Right ventricle myocardium inferior (tissue), 1 donor: ENCODE data around the gene MTERF4. TPM values are rescaled to one million over a fixed set of nuclear protein-coding genes. Genes with fewer than 3 reads are reported as not detected.

Source experiments
- ATAC-seq: fragments of 200-7000 bp; cut with Tn5 transposase; one replicate; pipeline ENCODE4 v1.9.1; 2020; ENCODE audit warnings: mild to moderate bottlenecking, moderate library complexity
- DNase-seq: peaks from one replicate; pipeline ENCODE4 v3.0.0; 2021; ENCODE audit errors: missing footprints
- intact Hi-C: fragments of 100-400 bp; cut with DNase I; formaldehyde crosslinking; loops from one replicate; pipeline ENCODE4 v1.11.0; 2022
- total RNA-seq: library from RNA; stranded (reverse); fragmentation: NEBNext Ultra II Directional; extraction: Animal tissue kit (Norgen Biotek cat#: 25700); gene quantifications from one replicate; pipeline ENCODE4 v1.2.1, GENCODE V29; 2021
- donor health status: DM: no; HTN: yes; CAD: no; lungs with severe emphysema.

MTERF4 gene
- total RNA-seq, 1 donor from 2014 or later = 23.0 TPM

DNA sequence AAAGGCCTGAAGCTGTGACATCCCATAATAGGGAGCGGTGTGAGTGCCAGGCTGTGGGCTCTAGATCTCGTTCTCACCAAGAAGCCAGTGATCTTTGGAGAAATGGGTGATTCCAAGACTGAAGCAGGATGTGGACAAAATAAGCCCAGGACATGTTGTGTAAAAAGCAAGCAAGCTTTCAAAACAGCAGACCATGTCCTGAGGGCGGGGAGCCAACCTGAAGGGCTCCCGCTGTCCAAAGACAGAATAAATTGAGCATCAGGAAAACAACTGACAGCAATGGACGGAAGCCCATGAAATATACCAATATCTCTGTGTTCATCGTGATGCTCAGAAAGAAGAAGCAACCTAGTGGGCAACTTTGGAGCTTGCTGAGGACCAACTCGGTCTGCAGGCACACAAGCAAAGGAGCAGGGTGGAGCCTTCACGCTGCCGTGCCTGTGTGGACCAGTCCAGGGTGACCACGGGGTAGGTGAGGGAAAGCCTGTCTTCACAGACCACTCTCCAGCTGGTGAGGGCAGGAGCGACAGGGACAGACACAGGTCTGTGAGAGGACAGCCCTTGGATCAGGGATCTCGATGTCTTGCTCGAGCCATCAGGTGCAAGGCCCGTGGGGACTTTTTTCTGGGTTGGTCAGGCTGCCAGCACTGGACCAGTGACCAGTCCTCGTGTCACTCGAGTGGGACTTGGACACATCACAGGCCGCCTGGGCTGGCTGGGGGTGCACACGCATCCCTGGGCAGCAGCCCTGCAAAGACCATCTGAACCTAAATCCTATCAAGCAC is 21.5 kb downstream of the MTERF4 start:
- ATAC-seq = no peak
- intact Hi-C loops = loop anchor here (10.0 kb wide), 1 partner anchor 226 kb away; no protein-coding TSS in a partner anchor
- DNase-seq = no peak

DNA sequence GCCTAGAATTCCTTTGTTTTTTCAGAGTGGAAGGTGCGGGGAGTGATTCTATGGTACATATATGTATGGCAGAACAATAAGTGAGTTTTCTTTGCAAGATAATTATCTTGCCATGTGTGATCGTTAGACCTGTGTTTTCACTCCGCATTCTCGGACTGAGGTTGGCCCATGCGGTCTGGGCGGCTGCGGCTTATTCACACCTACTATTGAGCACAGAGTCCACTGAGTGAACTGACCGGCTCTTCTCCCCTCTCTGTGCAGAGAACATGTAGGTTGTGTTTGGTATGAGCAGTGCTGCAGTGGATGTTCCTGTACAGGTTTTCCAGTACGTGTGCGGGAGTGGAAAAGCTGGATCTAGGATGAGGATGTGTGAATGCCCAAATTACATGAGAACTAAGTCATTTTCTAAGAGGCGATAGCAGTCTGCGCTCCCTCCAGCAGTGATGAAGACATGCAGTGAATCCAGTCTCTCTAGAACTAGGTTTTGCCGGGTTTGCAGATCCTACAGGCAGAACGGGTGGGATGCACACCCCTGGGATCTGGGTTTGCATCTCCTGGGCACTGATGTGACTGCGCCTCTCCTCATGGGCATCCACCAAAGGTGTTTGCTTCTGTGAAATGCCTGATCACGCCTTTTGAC is 27.1 kb downstream of the MTERF4 start:
- intact Hi-C loops = no loop called here
- DNase-seq = no peak
- ATAC-seq = no peak

DNA sequence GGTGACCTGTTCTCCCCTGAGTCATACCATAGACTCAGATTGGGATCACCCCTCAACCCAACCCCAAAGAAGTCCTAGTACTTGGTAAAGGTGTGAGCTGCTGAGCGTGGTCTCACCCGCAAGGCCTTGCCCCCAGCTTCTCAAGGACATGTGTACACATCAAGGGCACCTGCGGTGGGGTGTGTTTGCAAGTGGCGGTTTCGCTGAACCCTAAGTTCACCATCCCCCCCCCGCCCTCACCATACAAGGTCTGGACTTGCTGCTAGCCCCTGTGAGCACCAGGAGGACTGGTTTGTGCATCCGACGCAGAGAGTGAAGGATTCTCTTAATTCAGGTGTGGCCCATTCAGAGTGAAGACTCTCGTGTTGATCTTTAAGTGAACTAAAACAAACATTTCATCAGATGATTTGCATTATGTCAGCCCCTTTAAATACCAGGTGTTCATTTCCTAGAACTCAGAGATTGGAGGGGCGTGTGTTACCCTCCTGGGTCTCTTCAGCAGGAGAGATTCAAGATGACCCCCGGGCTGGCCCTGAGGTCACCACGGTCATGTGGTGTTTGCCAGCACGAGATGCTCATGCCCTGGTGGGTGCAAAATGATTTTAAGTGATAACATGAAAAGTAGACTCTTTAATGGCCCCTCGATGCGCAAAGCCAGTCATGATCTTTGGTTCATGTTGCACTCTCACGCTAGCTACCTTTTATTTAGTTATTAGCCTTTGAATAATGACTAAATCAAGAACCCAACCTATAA is 27.8 kb downstream of the MTERF4 start:
- ATAC-seq (no peak), DNase-seq (no peak)
- intact Hi-C loops = no loop called here

- ATAC-seq (no peak), DNase-seq (no peak)
- intact Hi-C loops = no loop called here
These were observed 28.7 kb downstream of the MTERF4 start for GRCh38 chr2:241073166-241074064.

DNA sequence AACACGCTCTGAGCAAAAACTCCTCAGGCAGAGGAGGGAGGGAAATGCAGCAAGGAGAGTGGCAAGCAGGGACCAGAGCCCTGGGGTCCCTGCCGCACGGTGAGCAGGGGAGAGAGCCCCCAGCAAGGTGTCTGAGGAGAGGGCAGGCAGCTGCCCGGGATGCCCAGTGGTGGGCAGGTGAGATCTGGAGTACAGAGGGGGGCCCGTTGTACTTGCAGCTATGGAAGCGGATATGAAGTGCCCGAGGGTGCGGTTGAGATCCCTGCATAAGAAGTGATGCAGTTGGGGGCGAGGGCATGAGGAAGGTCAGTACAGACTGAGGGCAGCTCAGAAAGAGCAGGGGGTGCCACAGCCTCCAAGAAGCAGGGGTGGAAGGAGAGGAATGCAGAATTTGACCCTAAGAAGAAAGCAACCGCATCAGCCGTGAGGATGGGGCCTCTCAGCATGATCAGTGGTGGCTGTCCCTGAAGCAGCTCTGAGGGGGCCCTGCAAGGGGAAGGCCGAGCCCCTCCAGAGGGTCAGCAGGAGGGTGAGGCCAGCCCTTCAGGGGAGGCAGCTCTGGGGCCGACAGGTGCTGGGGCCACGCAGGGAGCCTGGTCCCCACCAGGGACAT is 29.4 kb downstream of the MTERF4 start:
- DNase-seq (no peak), ATAC-seq (no peak)
- intact Hi-C loops = no loop called here

GRCh38 chr2:241072151-241072550 is 29.9 kb downstream of the MTERF4 start:
- no peak for DNase-seq
- ATAC-seq = no peak
- intact Hi-C loops = no loop called here

GRCh38 chr2:241071677-241072111 is 30.4 kb downstream of the MTERF4 start:
- ATAC-seq = no peak
- intact Hi-C loops = no loop called here
- DNase-seq = no peak

DNA sequence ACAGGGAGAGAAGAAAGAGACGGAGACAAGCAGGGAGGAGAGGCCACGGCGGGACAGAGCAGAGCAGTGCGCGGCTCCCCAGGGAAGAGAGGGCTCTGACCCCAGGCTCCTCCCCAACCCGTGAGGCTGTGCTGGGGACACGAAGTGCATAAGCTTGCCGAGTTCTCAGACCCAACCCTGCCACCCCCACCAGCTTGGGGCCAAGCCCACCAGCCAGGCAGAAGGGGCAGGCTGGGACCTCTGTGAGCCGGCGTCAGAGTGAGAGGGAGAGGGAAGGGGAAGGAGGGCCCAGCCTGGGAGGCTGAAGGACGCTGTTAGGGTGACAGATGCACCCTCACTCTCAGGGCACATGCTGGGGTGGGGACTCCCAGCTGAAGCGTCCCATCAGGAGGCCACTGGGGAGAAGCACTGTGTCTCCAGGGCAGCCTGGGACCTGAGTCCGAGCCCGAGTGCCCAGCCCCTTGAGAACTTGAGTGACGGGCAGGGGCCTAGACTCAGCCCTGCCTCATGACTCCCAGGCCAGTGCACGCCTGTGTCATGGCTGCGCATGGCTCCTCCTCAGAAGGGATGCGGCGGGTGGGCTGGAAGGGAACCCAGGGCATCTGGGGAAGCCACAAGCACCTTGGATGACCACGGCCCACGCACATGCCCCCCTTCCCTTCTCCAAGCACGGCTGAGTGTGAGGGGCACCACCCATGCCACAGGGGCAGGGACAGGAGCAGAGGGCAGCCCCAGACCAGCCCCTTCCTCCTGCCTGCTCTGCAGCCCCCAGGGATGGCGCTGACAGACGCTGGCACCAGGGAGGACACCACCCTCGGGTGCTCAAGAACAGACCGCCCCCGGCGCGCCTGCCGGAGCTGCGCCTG is 31.0 kb downstream of the MTERF4 start:
- DNase-seq (no peak), ATAC-seq (no peak)
- intact Hi-C loops = no loop called here

GRCh38 chr2:241070361-241070760 is 31.7 kb downstream of the MTERF4 start:
- ATAC-seq = no peak
- DNase-seq = peak; percentile 53
- intact Hi-C loops = no loop called here

DNA sequence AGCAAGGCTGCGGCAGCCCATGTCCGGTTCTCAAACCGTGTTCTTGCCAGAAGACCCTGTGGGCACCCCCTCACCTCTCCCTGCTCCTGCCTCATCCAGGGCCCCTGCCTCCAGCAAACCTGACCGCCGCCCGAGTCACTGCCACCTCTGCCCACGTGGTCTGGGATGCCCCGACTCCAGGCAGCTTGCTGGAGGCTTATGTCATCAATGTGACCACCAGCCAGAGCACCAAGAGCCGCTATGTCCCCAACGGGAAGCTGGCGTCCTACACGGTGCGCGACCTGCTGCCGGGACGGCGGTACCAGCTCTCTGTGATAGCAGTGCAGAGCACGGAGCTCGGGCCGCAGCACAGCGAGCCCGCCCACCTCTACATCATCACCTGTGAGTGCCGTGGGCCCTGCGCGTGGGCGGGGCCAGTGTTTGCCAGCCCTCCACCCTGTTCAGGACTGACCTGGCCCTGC is 32.2 kb downstream of the MTERF4 start:
- ATAC-seq (no peak), DNase-seq (peak; percentile 58)
- intact Hi-C loops = no loop called here

GRCh38 chr2:241068942-241069810 is 32.9 kb downstream of the MTERF4 start:
- ATAC-seq (no peak), DNase-seq (peak; percentile 46)
- intact Hi-C loops = no loop called here

DNA sequence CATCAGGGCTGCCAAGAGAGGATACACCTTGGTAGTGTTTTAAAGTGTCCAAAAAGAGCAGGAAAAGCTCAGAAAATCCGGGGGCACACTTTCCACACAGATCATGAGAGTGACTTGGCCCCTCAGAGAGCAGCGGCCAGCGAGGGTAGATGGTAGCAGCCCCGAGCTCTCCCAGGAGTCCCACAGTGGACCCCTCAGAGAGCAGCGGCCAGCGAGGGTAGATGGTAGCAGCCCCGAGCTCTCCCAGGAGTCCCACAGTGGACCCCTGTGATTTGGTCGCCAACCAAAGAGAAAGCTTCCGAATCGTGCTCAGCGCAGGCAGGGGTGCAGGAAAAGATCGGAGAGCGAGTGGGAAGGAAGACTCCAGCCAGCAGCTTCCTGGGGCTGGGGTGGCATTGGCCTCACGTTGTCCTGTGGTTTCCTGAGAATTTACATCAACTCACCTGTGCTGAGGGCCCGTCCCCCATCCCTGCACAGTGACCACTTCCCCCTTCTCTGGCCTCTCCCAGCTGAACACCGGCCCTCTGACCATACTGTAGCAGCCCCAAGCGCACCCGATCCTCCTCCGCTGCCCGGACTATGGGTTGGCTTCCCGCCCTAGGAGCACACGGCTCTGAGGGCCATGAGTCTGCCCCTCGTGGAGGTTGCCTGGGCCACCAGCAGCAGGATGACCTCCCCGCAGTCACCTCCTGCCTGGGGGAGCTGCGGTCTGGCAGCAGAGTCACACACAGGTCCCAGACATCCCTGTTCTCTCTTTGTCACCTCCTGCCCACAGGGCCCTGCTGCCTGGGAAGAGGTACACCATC is 33.7 kb downstream of the MTERF4 start:
- ATAC-seq (no peak), DNase-seq (peak; percentile 44)
- intact Hi-C loops = no loop called here

GRCh38 chr2:241067501-241068135 is 34.5 kb downstream of the MTERF4 start:
- intact Hi-C loops = no loop called here
- DNase-seq (peak; percentile 33), ATAC-seq (no peak)

GRCh38 chr2:241066893-241067341 is 35.2 kb downstream of the MTERF4 start:
- ATAC-seq (no peak), DNase-seq (peak; percentile 37)
- intact Hi-C loops = no loop called here
